Dedifferentiated amniotic fluid mesenchymal stem cell (primary cell): Measurements from ENCODE around the gene CYP2D6.

Experiments used
- DNase-seq: peaks from one replicate; pipeline ENCODE4 v3.0.0-alpha.2; 2016; ENCODE audit errors: extremely low spot score

Gene CYP2D6

DNA sequence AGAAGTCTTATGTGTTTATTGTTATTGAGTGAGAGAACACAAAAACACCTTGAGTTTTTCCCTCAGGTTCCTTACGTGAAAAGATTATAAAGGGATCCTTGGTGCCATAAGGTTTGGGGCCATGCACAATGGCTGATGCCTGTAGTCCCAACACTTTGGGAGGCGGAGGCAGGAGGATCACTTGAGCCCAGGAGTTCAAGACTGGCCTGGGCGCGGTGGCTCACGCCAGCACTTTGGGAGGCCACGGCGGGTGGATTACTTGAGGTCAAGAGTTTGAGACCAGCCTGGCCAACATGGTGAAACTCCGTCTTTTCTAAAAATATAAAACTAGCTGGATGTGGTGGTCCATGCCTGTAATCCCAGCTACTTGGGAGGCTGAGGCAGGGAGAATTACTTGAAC, 45.7 kb downstream of the CYP2D6 start:
- DNase-seq, result no peak

DNA sequence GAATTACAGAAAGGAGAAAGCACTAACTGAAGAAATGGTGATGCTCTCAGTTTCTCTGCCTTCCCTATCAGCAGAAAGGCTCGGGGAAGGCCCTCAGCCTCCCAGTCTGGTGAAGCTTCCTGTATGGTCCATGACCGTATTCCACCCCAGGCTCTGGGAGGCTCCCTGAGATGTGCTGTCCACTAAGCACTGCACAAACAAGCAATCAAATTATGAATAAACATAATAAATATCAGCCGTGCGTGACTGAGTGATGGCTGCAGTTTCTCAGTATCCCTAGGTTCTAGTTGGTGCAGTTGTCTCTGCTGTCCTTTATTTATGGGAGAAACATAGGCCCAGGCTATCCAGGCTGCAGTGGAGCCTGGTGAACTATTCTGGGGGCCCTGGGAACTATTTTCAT, 47.5 kb downstream of the CYP2D6 start:
- no peak for DNase-seq

DNA sequence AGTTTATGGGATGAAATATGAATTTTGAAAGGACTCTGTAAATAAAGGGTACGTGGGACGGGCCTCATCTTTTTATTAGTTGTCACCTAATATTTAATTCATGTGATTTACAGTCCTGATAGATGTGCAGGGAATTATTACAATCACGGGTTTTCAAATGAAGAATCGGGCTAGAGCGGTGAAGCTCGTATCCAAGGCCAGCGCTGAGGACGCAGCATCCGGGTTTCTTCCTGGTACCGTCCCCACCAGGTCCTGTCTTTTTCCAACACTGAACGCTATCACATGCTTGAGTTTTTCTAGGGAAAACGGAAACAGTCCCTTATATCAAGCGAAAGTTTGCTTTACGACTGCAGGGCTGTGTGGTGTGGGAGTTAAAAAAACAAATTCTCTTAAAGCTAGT, 50.3 kb downstream of the CYP2D6 start:
- DNase-seq, result peak; percentile 20

DNA sequence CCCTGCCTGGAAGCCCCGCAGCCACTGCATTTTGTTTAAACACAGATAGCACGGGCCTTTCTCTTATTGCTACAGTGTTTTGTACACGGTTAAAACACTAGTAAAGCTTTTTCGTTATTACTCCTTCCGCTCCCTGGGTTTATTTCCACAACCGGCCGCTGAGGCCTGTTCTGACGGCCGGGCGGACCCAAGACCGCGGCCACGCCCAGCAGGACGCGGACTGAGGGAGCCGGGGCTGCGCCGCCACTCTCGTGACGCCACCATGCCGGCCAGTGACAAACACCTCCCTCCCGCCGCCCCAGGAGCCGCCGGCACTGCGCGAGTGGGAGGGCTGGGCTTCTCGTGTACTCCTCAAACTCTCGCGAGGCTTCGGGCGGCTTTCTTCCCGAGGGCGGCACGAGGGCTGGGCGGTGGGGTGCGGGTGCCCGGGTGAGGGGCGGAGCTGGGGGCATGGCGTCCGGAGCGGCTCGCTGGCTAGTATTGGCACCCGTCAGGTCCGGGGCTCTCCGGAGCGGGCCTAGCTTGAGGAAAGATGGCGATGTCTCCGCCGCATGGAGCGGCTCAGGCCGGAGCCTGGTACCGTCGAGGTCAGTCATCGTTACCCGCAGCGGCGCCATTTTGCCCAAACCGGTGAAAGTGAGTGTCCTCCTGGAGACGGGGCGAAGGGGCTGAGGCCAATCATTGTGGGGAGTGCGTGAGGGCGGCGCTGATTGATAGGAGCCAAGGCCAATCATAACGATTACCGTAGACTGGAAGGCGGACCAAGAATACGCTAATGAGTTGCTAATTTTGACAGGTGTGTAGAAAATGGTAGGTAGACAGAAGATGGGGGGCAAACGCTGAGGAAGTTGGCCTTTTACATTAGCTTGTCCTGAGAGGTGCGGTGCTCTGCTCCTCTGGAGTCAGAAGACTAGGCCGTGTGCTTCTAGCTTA, 51.0 kb downstream of the CYP2D6 start, which contains the start of gene SMDT1:
SMDT1 (plus strand) TSS at position 382 of the 933 bp plus-strand sequence; CDS start at position 451, 69 bp downstream.
- peak; percentile 98 for DNase-seq

DNA sequence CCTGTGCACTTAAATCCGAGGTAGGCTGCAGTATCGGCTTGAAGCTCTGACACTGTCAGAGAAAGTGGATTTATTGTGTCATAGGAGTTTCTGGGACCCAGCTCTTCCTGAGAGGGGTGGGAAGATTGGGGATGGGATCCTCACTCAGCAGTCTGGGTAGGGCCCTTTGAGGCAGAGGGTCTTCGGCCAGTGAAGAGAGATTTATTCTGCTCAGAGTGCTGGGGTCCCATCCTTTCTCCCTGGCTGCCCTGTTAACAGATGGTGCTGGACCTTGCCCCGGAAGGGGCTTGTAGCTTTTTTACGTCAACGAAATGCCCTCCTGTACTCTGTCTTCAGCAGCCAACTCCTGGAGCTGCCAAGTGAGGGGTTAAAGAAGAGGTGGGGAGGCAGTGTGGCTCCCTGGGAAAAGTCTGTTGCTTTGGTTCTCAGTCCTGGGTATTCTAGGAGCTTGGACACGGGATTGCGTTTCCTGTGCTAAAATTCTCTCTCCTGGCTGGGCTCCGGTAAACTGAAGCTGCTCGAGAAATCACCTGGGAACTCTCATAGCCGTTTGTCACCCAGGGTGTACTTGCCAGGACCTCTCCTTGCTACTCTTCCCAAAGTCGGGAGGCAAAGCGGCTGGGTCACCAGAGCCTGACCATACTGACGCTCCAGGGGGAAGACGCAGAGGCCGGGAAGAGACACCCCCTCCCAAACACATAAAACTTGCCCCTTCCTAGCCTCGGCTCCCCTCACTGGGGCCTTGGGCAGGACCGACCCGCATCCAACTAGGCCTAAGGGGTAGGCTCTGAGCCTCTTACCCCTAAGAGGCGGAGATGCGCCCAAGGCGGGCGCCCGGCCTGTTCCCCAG, 51.9 kb downstream of the CYP2D6 start:
- no peak for DNase-seq

DNA sequence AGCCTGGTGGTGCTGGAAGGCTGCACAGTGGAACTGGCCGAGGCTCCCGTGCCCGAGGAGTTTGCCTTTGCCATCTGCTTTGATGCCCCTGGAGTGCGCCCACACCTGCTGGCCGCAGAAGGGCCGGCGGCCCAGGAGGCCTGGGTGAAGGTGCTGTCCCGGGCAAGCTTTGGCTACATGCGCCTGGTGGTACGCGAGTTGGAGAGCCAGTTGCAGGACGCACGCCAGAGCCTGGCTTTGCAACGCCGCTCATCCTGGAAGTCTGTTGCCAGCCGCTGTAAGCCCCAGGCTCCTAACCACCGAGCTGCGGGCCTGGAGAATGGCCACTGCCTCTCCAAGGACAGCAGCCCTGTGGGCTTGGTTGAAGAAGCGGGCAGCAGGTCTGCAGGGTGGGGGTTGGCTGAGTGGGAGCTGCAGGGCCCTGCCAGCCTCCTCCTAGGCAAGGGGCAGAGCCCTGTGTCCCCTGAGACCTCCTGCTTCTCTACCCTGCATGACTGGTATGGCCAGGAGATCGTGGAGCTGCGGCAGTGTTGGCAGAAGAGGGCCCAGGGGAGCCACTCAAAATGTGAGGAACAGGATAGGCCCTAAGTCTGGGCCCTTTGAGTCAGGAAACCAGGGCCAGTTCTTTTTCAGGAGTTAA, 53.0 kb downstream of the CYP2D6 start:
- DNase-seq, result no peak

DNA sequence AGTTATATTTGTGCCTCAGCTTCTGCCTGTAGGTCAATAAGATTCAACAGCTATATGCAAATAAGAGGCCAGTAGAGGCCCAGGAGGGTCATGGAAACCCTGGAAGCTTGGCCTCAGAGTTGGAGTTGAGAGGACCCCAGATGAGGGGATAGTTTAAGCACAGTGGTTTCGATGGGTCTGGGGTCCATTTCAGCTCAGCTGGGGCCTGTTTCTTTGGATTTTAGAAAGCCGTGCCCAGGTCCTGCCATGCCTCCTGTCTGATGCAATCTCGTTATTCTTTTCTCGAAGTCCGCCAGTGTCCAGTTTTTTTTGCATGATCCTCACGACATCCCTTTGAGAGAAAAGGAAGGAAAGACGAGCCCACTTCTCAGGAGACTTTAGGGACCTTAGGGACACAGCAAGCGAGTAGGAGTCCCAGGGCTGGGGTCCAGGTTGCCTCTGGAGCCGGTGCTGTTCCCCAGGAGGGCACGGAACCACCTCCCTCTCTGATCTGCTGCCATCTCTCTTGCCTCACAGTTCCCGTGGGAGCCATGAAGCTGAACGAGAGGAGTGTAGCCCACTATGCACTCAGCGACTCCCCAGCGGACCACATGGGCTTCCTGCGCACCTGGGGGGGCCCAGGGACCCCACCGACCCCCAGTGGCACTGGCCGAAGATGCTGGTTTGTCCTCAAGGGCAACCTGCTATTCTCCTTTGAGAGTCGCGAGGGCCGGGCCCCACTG, 53.7 kb downstream of the CYP2D6 start:
- no peak for DNase-seq
